Stomach smooth muscle (tissue), 2 donors: Measurements from ENCODE around the gene NDUFB10.

Experiments used
- H3K27ac ChIP-seq: one replicate; pipeline ENCODE4 v1.7.0; 2013; ENCODE audit warnings: mild to moderate bottlenecking, low read length, inconsistent platforms
- H3K27me3 ChIP-seq, 2 donors: one replicate each; pipeline ENCODE4 v1.7.0; 2013; ENCODE audit warnings: low read length in 2 of 2; ENCODE audit not compliant: insufficient read depth in 2 of 2, control insufficient read depth in 1 of 2
- H3K36me3 ChIP-seq, 2 donors: one replicate each; pipeline ENCODE4 v1.7.0; 2013; ENCODE audit warnings: low read length in 2 of 2; ENCODE audit not compliant: control insufficient read depth in 2 of 2, insufficient read depth in 2 of 2
- H3K4me1 ChIP-seq: one replicate; pipeline ENCODE4 v1.7.0; 2013; ENCODE audit warnings: low read length; ENCODE audit not compliant: control insufficient read depth, insufficient read depth
- H3K4me3 ChIP-seq, 2 donors: one replicate each; pipeline ENCODE4 v1.7.0; 2013; ENCODE audit warnings: low read length in 2 of 2
- H3K9ac ChIP-seq, 2 donors: one replicate each; pipeline ENCODE4 v1.7.0; 2013; ENCODE audit warnings: low read length in 2 of 2, mild to moderate bottlenecking in 1 of 2
- H3K9me3 ChIP-seq, 2 donors: one replicate each; pipeline ENCODE4 v1.7.0; 2013; ENCODE audit warnings: low read length in 2 of 2; ENCODE audit not compliant: control insufficient read depth in 2 of 2
- donor health status: healthy.
- donor health status: Pancreatic carcinoma.

NDUFB10 gene

DNA sequence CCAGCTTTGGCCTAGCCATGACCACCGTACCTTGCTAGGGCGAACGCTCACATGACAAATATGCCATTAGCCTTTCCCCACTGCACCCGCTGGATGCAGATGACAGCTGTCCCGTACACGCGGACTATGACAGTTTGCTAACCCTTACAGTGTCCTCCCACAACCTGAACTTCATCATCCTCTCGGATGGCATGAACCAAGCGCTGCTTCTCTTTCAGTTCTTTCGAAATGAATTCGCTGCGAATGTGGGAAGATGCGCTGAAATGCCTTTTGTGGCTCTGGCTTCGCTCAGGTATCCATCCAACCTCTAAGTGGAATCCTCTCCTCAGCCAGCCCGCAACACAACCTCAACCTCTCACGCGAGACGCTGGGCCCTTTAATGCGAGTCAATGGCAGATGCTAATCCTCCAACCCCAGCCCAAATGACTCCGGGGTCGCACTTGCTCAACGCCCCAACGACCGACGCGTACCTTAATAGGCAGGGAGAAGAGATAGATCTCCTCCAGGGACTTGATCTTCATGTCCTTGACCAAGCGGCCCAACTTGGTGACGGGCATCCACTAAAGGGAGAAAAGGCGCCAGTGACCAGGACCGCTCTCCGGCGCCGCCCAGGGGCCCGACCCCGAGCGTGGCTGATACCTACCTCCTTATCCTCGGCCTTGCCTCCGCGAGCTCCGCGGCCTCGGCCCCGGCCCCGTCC is 4.6 kb downstream of the NDUFB10 start:
- Histone ChIP-seq H3K27me3 (no peaks in the 10 kb centered on the region), H3K9ac (peak overlapping the region; percentile 72 to 80), H3K4me3 (peak overlapping the region; percentile 83 to 90), H3K36me3 (peaks cover 14 to 18% of the 10 kb centered on the region in 2 donors), H3K27ac (peak overlapping the region; percentile 98), H3K9me3 (no peaks in the 10 kb centered on the region), H3K4me1 (peaks cover 32% of the 10 kb centered on the region)

DNA sequence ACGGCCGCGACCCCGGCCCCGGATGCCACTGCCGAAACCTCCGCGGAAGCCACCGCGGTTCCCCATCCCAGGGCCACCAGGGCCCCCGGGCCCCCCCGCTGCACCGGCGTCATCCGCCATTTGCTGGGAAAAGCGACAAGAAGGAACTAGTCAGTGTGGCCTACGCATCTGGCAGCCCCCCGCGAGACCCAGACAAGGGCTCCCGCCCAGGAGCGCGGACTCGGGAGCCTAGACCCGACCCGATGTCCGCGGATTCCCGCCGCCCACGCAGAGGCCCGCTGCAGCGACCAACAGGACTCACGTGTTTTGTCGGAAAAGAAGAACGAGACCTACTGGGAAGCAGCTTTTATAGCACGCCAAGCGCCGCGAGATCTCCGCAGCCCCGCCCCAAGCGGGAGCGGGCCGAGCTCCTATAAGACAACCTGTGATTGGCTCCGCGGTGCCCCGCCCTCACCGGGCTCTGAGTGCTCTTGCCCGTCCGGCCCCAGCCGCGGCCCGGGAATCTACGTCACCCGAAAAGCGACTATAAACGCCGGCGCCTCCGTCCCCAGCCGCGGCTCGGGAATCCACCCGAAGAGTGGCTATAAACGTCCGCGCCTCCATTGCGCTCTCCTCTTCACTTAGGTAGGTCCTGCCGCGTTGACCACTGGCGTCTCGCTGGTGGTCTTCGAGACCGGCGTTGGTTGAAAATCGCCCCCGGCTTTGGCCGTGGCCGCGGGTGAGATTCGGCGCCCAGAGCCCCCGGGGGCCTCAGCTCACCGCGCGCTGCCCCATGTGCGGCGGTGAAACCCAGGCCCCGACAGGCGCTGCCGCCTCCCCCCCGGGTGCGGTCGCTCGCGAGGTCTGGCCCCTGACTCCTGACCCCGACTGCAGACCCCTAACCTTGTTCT is 5.4 kb downstream of the NDUFB10 start, which contains the start of gene RPS2:
RPS2 (minus strand) TSS at position 321 of the 890 bp plus-strand sequence; CDS start at position 120, 201 bp downstream.
- Histone ChIP-seq H3K27ac (peak within 1 kb of the TSS; percentile 98), H3K9me3 (no peaks in the 10 kb centered on the region), H3K9ac (peak within 1 kb of the TSS; percentile 96 to 100), H3K4me1 (peaks cover 31% of the 10 kb centered on the region), H3K4me3 (peak within 1 kb of the TSS; percentile 83 to 90), H3K27me3 (no peaks in the 10 kb centered on the region), H3K36me3 (peaks cover 14 to 18% of the 10 kb centered on the region in 2 donors)

DNA sequence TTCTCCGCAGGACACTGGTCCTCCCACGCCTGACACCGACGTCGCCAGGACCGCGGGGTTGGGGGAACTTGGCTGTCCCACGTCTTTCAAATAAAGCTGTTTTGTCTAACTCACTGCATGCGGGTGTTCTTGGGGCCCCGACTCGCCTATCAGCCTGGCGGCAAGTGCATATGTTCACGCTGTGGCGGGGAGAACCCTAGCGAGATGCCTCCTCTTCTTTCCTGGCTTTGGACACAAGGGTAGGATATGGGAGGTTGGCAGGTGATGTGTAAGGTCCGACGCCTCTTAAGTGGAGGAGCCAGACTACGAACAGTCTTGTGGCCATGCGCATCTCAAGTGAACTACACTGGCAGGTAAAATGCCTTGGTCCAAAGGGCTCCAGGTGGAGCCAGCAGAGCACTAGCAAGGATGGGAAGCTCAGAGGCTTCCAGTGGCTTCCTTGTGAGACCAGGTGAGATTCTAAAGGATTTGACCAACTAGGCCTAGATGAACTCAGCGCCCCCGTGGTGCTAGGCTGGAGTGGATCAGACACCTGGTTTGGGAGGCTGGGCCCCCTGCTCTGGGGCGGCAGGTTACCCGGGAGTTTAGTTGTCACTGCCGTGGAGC is 6.2 kb downstream of the NDUFB10 start:
- Histone ChIP-seq H3K27me3 (no peaks in the 10 kb centered on the region), H3K4me3 (peak overlapping the region; percentile 80 to 90), H3K9me3 (no peaks in the 10 kb centered on the region), H3K9ac (peak overlapping the region; percentile 96 to 100), H3K4me1 (peaks cover 28% of the 10 kb centered on the region), H3K27ac (peak overlapping the region; percentile 98), H3K36me3 (peaks cover 14 to 18% of the 10 kb centered on the region in 2 donors)

- H3K9ac ChIP-seq: peak within 1 kb of the TSS; percentile 96 to 100
- H3K4me1 ChIP-seq: peaks cover 28% of the 10 kb centered on the region
- H3K27me3 ChIP-seq: no peaks in the 10 kb centered on the region
- peak within 1 kb of the TSS; percentile 98 for H3K27ac ChIP-seq
- peak within 1 kb of the TSS; percentile 80 to 90 for H3K4me3 ChIP-seq
- no peaks in the 10 kb centered on the region for H3K9me3 ChIP-seq
- peaks cover 10 to 15% of the 10 kb centered on the region in 2 donors for H3K36me3 ChIP-seq
Measured at GRCh38 chr16:1966460-1966859, 7.1 kb downstream of the NDUFB10 start, which contains the start of gene RNF151. Gene RNF151, plus strand, starts transcription at chr16:1966856. Its CDS starts 26 bp downstream, at chr16:1966882.

- Histone ChIP-seq H3K9me3 (no peaks in the 10 kb centered on the region), H3K4me3 (no peak overlapping the region), H3K27ac (no peak overlapping the region), H3K36me3 (peaks cover 3 to 4% of the 10 kb centered on the region in 2 donors), H3K4me1 (peaks cover 39% of the 10 kb centered on the region), H3K27me3 (no peaks in the 10 kb centered on the region), H3K9ac (no peak overlapping the region)
Measured at GRCh38 chr16:1968146-1968953, 9.0 kb downstream of the NDUFB10 start.

DNA sequence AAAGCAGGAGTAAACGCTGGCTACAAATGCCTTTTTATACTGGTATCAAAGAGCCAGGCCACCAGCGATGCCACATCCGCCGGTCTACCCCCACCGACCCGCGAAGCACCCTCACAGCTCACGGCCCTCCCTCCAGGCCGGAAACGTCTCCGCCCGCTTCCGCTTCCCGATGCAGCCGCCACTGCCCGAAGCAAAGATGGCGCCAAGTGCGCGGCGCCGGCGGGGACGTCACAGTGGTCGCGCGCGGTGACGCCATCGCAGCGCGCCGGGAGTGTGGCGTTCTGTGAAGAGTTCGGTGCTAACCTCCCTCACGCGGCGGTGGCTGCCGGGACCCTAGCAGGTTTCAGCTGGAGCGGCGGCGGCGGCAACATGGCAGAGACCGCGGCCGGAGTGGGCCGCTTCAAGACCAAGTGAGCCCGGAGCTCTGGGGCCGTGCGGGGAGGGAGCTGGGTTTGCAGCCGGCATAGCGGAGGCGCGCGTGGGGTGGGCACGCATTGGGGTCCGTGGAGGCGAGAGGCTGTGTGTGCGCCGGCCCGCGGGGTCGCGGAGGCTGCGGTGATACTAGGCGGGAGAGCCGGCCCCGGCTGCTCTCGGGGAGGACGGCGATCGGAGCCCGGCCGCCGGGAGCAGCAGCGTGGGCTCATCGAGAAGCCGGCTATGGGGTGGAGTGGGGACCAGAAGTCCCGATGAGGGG is 12.6 kb downstream of the NDUFB10 start, which contains the start of gene TBL3:
TBL3 (plus strand) TSS at position 258 of the 694 bp plus-strand sequence; CDS start at position 370, 112 bp downstream.
- no peaks in the 10 kb centered on the region for H3K9me3 ChIP-seq
- H3K27ac ChIP-seq: peak within 1 kb of the TSS; percentile 93
- peak within 1 kb of the TSS; percentile 57 to 89 for H3K4me3 ChIP-seq
- peak within 1 kb of the TSS; percentile 60 to 93 for H3K9ac ChIP-seq
- peaks cover 9 to 17% of the 10 kb centered on the region in 2 donors for H3K27me3 ChIP-seq
- H3K4me1 ChIP-seq: peaks cover 20% of the 10 kb centered on the region
- peaks cover 25 to 28% of the 10 kb centered on the region in 2 donors for H3K36me3 ChIP-seq

DNA sequence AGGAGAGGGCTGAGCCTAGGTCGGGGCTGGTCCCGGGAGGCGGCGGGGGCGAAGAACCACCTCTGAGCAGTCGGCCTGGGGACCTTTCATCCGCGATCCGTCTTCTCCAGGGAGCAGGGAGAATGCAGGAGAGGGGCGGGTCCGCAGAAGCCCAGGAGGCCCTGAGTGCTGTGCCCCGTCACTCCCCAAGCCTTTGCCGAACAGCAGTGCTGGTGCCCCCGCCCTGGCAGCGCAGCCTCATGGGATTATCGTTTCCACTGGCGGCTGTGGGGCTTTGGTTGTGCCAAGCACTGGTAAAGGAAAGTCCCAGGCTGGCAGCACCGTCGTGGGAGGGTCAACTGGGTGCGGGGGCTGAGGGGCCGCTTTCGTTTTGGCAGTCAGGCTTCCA is 13.1 kb downstream of the NDUFB10 start:
- Histone ChIP-seq H3K9ac (peak overlapping the region; percentile 60 to 84), H3K27ac (no peak overlapping the region), H3K27me3 (peaks cover 10 to 18% of the 10 kb centered on the region in 2 donors), H3K4me1 (peaks cover 20% of the 10 kb centered on the region), H3K36me3 (peaks cover 30 to 32% of the 10 kb centered on the region in 2 donors), H3K4me3 (peak overlapping the region; percentile 57 to 89), H3K9me3 (no peaks in the 10 kb centered on the region)

- Histone ChIP-seq H3K4me3 (no peak overlapping the region), H3K9ac (no peak overlapping the region), H3K27me3 (peaks cover 15 to 24% of the 10 kb centered on the region in 2 donors), H3K36me3 (peaks cover 35 to 39% of the 10 kb centered on the region in 2 donors), H3K9me3 (no peaks in the 10 kb centered on the region), H3K4me1 (peaks cover 20% of the 10 kb centered on the region), H3K27ac (no peak overlapping the region)
Measured at GRCh38 chr16:1973461-1974156, 14.3 kb downstream of the NDUFB10 start.
